Limb (tissue), 2 donors: ENCODE results near the gene SIRPA.

Experiments
- DNase-seq, 2 donors: peaks; one replicate each; pipeline ENCODE4 v3.0.0-alpha.2; 2016; ENCODE audit errors: extremely low spot score in 2 of 2

SIRPA gene

DNA sequence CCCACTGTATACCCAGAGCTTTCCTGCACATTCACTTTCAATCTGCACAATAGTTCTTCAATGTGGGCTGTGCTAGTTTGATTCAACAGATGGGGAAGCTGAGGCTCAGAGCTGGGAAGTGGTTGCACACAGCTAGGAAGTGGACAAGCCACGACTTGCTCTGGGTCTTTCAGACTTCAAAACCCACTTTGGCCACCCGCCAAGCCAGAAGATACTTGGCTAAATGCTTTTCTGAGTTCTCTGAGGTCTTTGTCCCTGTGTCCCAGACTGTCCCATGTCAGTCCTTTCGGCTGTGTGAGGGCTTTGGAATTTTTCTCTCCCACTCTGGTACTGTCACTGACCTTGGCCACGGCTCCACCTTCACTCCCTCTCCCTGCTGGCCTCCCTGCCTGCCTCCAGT lies 88.1 kb downstream of the SIRPA start:
- DNase-seq, result no peak

DNA sequence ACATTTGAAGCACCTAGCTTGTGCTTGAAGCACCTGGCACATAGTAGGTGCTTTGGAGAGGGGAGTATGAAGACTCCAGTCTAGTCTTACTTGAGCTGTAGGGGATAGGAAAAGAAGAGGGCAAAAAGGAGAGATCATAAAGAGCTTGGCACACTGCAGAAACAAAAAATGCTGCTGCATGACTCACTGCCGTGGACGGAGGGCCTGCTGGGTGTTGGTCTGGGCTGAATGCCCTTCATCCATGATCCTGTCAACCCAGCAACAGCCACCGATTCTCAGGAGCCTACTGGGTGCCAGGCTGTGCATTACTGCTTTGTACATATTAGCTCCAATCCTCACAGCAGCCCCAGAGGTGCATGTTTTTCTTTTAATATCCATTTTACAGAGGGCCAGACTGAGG lies 92.6 kb downstream of the SIRPA start:
- no peak for DNase-seq
